NOMO-1 treated with DMSO at 0.1 percent for 48 hours (cell line): Measurements from ENCODE around the gene ALLC.
"Not testable (repeated sequence)": the region's sequence is repeated elsewhere in the genome, so short reads cannot be mapped to it uniquely, and the experiment has no call there.

ENCODE experiments used
- DNase-seq: peaks from one replicate; lab custom pipeline; 2025; ENCODE audit not compliant: unreplicated experiment; lab: John Stamatoyannopoulos, UW

The ALLC gene

DNA sequence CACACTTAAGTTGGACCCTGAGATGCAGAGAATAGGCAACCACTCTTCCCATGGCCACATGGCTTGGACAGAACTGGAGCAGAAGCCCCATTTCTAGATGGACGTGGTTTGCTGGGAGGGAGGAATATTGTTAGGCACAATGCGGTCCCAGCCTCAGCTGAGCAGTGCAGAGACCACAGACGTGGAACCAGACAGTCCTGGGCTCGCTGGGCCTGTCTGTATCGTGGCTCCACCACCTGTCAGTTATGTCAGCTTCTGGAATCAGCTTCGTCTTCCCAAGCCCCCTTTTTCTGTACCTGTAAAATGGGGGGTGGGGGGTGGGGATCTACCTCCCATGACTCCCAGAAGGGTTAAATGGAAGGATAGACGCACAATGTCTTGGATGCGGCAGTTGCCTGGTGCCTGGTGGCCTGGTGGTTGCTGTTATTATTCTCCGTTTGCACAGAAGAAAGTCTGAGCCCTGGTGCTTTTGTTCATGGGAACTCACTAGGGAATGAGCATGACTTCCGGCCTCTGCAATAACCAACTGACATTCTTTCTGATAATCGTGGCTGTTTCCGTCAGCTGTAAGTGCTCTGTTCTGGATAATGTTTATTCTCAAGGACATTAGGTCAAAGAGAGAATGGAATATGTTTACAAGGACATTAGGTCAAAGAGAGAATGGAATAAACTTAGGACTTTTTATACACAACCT, 31.7 kb upstream of the ALLC start:
- DNase-seq: no peak

- DNase-seq: no peak
Observed at GRCh38 chr2:3626812-3627499, 31.0 kb upstream of the ALLC start.

- DNase-seq: no peak
Observed at GRCh38 chr2:3627500-3628100, 30.4 kb upstream of the ALLC start.

DNA sequence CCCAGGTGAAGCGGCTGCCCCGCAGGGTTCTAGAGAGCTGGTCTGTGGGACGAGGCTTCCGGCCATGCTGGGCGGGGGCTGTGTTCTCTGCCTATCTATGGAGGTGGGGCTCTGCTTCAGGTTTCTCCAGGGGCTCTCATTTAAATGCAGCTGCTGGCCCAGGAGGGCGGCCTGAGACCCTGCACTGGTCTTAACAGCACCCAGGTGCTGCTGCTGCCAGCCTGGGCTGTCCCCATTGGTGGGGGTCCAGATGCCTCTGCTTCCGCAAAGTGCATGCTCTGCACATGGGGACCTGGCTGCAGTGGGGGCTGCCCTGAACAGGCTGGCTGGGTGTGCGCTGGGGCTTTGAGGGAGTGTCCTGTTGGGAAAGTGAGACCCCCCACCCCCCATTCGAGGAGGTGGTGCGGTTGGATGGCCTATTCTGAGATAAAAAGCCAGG, 29.7 kb upstream of the ALLC start:
- no peak for DNase-seq

- DNase-seq: no peak
Observed at GRCh38 chr2:3628800-3629199, 29.2 kb upstream of the ALLC start.

- no peak for DNase-seq
Observed at GRCh38 chr2:3630631-3631030, 27.4 kb upstream of the ALLC start.

GRCh38 chr2:3631161-3631850, 26.7 kb upstream of the ALLC start:
- no peak for DNase-seq

GRCh38 chr2:3631851-3632659, 25.9 kb upstream of the ALLC start:
- no peak for DNase-seq

DNA sequence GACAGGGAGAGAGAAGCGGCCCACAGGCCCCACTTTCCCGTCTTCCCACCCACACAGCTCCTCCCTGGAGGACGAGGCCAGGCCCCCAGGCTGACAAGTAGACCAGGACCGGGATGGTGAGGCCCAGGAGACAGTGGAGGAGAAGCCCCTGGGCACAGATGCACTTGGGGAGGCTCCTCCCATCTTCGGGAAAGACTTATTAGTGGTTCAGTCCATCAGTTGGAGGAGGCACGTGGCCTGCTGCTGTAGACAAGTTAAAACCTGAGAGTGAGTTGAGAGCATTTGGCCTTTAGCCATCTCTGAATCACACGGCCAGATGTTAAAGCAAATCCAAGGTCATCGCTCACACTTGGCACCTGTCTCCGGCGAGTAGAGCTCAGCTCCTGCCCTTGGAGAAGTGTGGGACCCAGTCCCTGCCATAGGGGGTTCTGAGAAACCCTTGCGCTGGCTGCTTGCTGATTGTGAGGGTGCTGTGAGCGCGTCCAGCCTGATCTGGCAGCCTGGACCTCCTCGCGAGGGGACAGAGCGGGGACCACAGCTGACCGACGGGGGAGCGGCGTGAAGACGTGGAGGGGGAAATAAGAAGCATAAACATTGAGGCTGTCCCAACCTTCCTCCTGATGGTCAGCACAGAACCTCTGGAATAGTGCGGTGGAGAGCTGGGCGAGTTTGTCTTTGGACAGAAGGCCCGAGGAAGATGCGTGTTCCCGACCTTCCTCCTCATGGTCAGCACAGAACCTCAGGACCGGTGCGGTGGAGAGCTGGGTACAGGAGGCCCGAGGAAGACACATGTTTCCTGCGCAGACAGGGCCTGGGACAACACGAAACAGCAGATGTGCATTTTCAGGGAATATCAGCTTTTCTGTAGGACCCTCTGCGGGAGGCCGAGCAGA, 24.7 kb upstream of the ALLC start:
- no peak for DNase-seq

DNA sequence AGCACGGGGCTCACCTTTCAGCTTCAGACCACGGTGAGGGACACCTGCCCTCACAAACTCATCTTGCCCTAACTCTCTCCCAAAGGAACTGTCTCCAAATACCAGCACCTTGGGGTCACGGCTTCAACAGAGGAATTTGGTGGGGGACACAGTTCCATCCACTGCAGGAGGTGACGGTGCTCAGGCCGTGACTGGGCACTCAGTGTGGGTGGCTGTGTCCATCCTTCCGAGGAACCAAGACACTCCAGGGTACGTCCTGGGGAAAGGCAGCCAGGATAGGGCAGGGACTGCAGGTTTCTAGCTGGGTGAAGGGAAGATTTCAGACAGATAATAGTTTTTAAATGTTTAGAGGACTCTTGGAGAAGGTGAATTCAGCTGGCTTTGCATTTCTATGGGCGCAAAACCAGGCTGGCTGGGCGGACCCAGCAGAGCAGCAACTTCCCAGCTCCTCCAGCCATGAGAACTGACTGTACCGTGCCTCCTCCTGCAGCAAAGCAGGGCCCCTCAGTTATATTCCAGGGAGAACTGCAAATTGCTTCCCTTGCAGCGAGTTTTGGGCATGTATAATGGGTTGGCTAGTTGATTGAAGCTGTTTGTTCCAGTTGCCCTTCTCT, 23.9 kb upstream of the ALLC start:
- no peak for DNase-seq

DNA sequence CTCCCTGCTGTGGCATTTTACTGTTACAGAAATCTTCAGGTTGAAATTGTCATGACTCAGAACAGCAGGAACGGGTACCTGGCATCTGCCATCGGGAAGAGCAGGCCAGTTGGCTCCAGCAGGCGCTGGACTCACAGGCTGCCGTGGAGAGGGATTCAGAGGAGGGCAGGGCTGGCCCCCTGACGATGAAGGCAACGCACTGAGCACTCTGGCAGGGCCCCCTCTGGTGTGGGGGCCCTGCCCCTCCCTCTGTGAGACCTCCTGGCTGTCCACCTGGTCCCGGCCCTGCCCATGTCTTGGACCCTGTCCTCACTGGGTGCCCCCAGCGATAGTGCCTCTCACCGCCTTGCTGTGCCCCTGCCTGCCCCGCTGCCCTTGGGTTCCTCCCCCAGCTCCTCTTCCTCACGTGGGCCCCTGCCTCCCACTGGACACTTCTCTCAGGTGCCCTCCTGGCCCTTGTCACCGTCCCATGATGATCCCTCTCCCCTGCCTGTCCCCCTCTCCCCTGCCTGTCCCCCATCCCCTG, 23.3 kb upstream of the ALLC start:
- no peak for DNase-seq

GRCh38 chr2:3635171-3635974, 22.6 kb upstream of the ALLC start:
- no peak for DNase-seq

DNA sequence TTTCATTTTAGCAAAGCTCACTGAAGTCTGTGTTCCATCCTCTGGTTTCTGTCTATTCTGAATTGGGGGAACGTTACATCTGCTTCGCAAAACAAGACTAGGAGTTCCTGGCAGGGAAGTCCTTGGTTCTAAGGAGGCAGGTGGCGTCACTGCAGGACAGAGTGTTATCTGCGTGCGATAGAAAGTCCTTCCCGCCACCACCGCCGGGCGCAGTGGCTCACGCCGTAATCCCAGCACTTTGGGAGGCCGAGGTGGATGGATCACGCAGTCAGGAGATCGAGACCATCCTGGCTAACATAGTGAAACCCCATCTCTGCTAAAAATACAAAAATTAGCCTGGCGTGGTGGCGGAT, 22.0 kb upstream of the ALLC start:
- DNase-seq: not testable (repeated sequence)

DNA sequence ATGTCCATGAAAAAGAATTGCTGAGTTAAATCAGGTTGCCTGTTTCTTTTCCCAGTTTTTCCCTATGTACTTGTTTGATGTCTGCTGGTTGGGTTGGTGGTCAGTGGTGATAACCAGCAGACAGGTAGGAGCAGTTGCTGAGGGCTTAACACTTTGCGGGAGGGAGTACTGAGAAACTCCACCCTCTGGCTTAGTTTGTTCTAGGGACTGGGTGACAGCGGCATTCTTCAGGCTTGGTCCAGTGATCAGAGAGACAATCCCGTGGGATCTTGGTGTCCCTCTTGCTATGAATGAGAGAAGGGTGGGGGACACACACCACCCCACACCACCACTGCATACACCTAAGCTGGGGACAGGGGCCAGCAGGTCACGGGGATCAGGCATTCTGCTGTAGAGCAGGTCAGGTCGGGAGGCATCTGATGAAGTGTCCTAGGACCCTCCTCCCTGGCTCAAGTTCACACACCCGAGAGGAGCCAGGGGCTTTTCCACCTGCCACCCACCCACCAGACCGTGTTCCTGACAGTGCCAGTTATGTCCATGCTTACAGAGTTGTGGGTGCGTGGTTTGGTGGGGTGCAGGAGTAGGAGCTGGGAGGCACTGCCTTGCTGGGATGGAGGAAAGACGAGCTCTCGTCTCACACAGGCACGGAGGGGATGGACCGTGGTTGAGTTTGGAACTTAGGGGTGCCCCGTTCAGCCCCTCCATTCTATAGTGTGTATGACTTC, 21.3 kb upstream of the ALLC start:
- no peak for DNase-seq

DNA sequence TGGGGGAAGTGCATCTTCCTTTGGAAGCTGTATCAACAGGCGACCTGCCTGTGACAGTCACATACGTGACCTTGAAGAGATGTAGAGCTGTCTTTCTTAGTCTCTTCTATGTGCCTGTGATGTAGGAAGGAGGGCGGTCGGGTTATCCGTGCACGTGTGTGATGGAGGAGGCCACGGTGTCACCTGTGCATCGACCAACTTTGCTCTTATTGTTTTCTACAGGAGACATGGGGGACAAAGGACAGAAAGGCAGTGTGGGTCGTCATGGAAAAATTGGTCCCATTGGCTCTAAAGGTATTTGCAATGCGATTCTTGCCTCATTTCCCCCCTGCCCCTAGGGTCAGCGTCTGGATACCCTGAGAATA, 20.7 kb upstream of the ALLC start:
- no peak for DNase-seq

GRCh38 chr2:3637692-3638455, 20.1 kb upstream of the ALLC start:
- no peak for DNase-seq

DNA sequence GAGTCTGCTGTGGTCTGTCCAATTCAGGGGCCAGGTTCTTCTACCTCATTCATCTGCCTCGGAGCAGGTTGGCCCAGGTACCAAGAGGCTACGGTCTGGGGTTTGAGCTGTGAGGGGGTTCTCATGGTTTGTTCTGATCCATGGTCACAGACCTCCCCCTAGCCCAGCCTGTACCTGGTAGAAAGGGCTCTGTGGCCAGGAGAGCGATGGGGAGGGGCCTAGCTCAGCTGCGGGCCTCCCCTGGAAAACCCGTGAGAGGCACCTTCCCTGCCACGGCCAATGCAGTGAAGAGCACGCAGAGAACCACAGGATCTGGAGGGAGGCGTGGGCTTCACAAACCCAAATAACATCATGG, 19.6 kb upstream of the ALLC start:
- DNase-seq: no peak
